Endothelial cell of umbilical vein (primary cell): Measurements from ENCODE around the gene KIF6. TPM values are rescaled to one million over a fixed set of nuclear protein-coding genes. Genes with fewer than 3 reads are reported as not detected.

ENCODE experiments used
- BruUV-seq: library from RNA; stranded (reverse); fragments of 400-500 nt; replicated peaks from 2 replicates; lab custom pipeline; 2021; lab: Mats Ljungman, UMichigan
- CTCF ChIA-PET: fragments of 300-600, 350-600 bp; sonication (Branson Sonifier 250); formaldehyde crosslinking; loops from one replicate; lab custom pipeline; 2021; ENCODE audit warnings: antibody characterized with exemption, inconsistent platforms; lab: Charles Lee
- POLR2A ChIA-PET: fragments of 300-600, 350-600 bp; sonication (Branson Sonifier 250); formaldehyde crosslinking; loops from one replicate; lab custom pipeline; 2021; ENCODE audit warnings: antibody characterized with exemption, inconsistent platforms; lab: Charles Lee
- DNase-seq: peaks from one replicate; pipeline ENCODE4 v3.0.0-alpha.2; 2011; ENCODE audit warnings: low read depth, low spot score
- FAIRE-seq: peaks from 2 replicates; lab custom pipeline; 2011; peaks lifted over from hg19 to GRCh38; lab: Jason Lieb, UNC
- H2AFZ ChIP-seq: 2 replicates; pipeline ENCODE4 v1.6.0; 2012; ENCODE audit warnings: low read depth, low read length, control low read depth, inconsistent platforms
- H3K27ac ChIP-seq: 2 replicates; pipeline ENCODE4 v1.5.1; 2011; ENCODE audit warnings: low read depth, mild to moderate bottlenecking, control low read depth, low read length, moderate library complexity; ENCODE audit not compliant: insufficient read depth
- H3K27me3 ChIP-seq, 2 experiments: 2 replicates each; pipeline versions ENCODE4 v1.6.0 to v1.6.1; 2011; ENCODE audit warnings: low read length in 2 of 2, mixed read lengths in 1 of 2; ENCODE audit not compliant: control insufficient read depth in 2 of 2, insufficient read depth in 2 of 2
- H3K36me3 ChIP-seq, 2 experiments: 2 replicates in 1 of 2; 3 replicates in 1 of 2; pipeline ENCODE4 v1.5.1; 2011; ENCODE audit warnings: low read length in 2 of 2, mild to moderate bottlenecking in 1 of 2, moderate library complexity in 1 of 2; ENCODE audit not compliant: control insufficient read depth in 2 of 2, insufficient read depth in 2 of 2; ENCODE audit errors: extremely low read depth in 1 of 2
- H3K4me1 ChIP-seq: 3 replicates; pipeline ENCODE4 v1.5.1; 2011; ENCODE audit warnings: mild to moderate bottlenecking, low read length; ENCODE audit not compliant: control insufficient read depth, insufficient read depth; ENCODE audit errors: extremely low read depth
- H3K4me2 ChIP-seq: 2 replicates; pipeline ENCODE4 v1.6.1; 2011; ENCODE audit warnings: low read length, control low read depth, mixed read lengths; ENCODE audit not compliant: insufficient read depth
- H3K4me3 ChIP-seq, 3 experiments: fragments of 200-600 bp in 1 of 3; sonication (generic), shearing (Covaris generic) in 1 of 3; replicated peaks in 1 of 3; 2 replicates each; pipeline ENCODE4 v1.5.1; 2011 to 2016; ENCODE audit warnings: control low read depth in 3 of 3, low read length in 3 of 3, mild to moderate bottlenecking in 2 of 3, inconsistent platforms in 1 of 3, low read depth in 1 of 3, moderate library complexity in 1 of 3; ENCODE audit not compliant: insufficient read depth in 1 of 3
- H3K79me2 ChIP-seq: 2 replicates; pipeline ENCODE4 v1.6.0; 2012; ENCODE audit warnings: low read length, inconsistent platforms; ENCODE audit not compliant: control insufficient read depth, insufficient read depth
- H3K9ac ChIP-seq: replicated peaks from 2 replicates; pipeline ENCODE3; 2011; ENCODE audit warnings: low read length, control low read depth; ENCODE audit not compliant: insufficient read depth; ENCODE audit errors: extremely low read depth
- H3K9me1 ChIP-seq: replicated peaks from 3 replicates; pipeline ENCODE4 v1.6.0; 2011; ENCODE audit warnings: mild to moderate bottlenecking, low read length; ENCODE audit not compliant: control insufficient read depth, insufficient read depth; ENCODE audit errors: extremely low read depth
- H3K9me3 ChIP-seq: replicated peaks from 2 replicates; pipeline ENCODE4 v1.5.1; 2012; ENCODE audit warnings: low read length, inconsistent platforms; ENCODE audit not compliant: control insufficient read depth, insufficient read depth
- H4K20me1 ChIP-seq: replicated peaks from 2 replicates; pipeline ENCODE3; 2011; ENCODE audit warnings: mild to moderate bottlenecking, low read length; ENCODE audit not compliant: control insufficient read depth, insufficient read depth; ENCODE audit errors: extremely low read depth
- CTCF ChIP-seq, 2 donors: IDR thresholded peaks; 1 replicate in 1 of 2; 2 replicates in 1 of 2; pipeline ENCODE4 v1.5.1; 2011; ENCODE audit warnings: low read length in 2 of 2, mild to moderate bottlenecking in 2 of 2, moderate library complexity in 2 of 2, control low read depth in 1 of 2, inconsistent platforms in 1 of 2, low read depth in 1 of 2; ENCODE audit not compliant: insufficient read depth in 1 of 2; ENCODE audit errors: extremely low read depth in 1 of 2
- EZH2 ChIP-seq: IDR thresholded peaks from 2 replicates; pipeline ENCODE4 v1.6.1; 2012; ENCODE audit warnings: borderline replicate concordance, low read depth, mild to moderate bottlenecking, moderate library complexity, low read length, inconsistent platforms; ENCODE audit not compliant: severe bottlenecking
- FOS ChIP-seq: IDR thresholded peaks from 2 replicates; pipeline ENCODE4 v1.6.1; 2011; ENCODE audit warnings: mild to moderate bottlenecking, low read length, moderate library complexity, borderline replicate concordance; ENCODE audit not compliant: insufficient read depth
- GATA2 ChIP-seq: IDR thresholded peaks from 2 replicates; pipeline ENCODE4 v1.7.0; 2011; ENCODE audit warnings: low read depth, mild to moderate bottlenecking, moderate library complexity, mixed read lengths, low read length; ENCODE audit not compliant: insufficient read length, insufficient read depth
- JUN ChIP-seq: IDR thresholded peaks from 2 replicates; pipeline ENCODE4 v1.6.1; 2011; ENCODE audit warnings: borderline replicate concordance, low read depth; ENCODE audit not compliant: insufficient read length, insufficient read depth
- MYC ChIP-seq: IDR thresholded peaks from one replicate; pipeline ENCODE4 v1.6.1; 2011; ENCODE audit warnings: mild to moderate bottlenecking, low read depth, low read length
- POLR2A ChIP-seq: IDR thresholded peaks from 2 replicates; pipeline ENCODE4 v1.6.1; 2012; ENCODE audit warnings: low read depth, mild to moderate bottlenecking, control low read depth, low read length
- POLR2AphosphoS5 ChIP-seq: IDR thresholded peaks from 2 replicates; pipeline ENCODE4 v1.6.1; 2012; ENCODE audit warnings: low read depth, mild to moderate bottlenecking, control low read depth, low read length, moderate library complexity; ENCODE audit not compliant: insufficient read depth
- dilution Hi-C: fragments of 300-500 bp; cut with MboI; formaldehyde crosslinking; loops from one replicate; pipeline ENCODE4 v1.15.0; 2019; ENCODE audit warnings: low sequenced_read_pairs; ENCODE audit not compliant: extremely low pct_ligation_motif_present
- intact Hi-C: fragments of 100-400 bp; cut with micrococcal nuclease; formaldehyde crosslinking; loops from one replicate; pipeline ENCODE4 v1.10.0; 2022
- polyA plus RNA-seq, 4 experiments: library from polyadenylated mRNA; depleted of rRNA in 3 of 4; stranded (reverse) in 3 of 4; unstranded in 1 of 4; fragments of >200 nt; gene quantifications; 2 replicates each; pipeline versions ENCODE4 v1.2.1 to v1.2.3, GENCODE V29; 2011 to 2012; ENCODE audit warnings: missing spikeins in 1 of 4
- total RNA-seq: library from RNA; stranded (reverse); gene quantifications from 2 replicates; pipeline ENCODE4 v1.2.3, GENCODE V29; 2021
- TF ChIP-seq, protein P1 (sequence below): IDR thresholded peaks from 2 replicates; pipeline ENCODE4 v1.6.1; 2011; ENCODE audit not compliant: insufficient read depth, insufficient read length

KIF6 gene
- total and polyA plus RNA-seq, 2 donors (not counting 3 experiments of a cell fraction or from before 2014, with no cell fraction given), result not detected

DNA sequence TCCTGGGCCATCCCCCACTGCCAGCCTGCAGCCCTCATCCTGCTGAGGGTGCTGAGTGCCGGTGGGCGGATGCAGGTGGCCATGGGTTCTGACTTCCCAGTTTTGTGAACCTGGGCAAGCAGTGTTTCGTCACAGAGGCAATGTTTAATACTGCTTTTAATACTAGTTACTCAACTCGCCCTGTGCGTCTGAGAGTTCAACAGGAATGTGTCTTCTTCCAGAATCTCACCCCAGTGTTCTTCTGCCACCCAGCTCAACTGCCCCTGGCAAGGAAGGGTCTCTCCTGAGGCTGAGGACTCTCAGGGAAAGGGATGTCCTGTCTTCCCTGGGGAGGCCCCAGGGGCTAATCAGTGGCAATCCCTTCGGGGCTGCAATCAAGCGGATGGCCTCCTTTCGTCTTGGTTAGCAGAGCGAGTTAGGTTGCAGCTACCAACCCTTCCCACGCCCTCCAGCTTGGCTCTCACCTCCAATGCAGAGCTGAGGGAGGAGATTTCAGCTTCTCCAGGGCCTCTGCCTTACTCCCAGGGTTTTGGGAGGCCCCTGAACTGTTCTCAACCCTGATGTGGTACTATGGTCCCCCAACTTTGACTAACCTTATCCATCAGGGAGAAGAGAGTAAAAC lies 404.7 kb downstream of the KIF6 start:
- Histone ChIP-seq H3K4me1 (no peaks in the 10 kb centered on the region), H4K20me1 (no peaks in the 10 kb centered on the region), H3K79me2 (no peaks in the 10 kb centered on the region), H3K4me2 (no peak overlapping the region), H3K36me3 (no peaks in the 10 kb centered on the region), H2AFZ (no peak overlapping the region), H3K9me1 (no peaks in the 10 kb centered on the region), H3K27me3 (no peaks in the 10 kb centered on the region), H3K9ac (no peak overlapping the region), H3K4me3 (no peak overlapping the region), H3K27ac (no peak overlapping the region), H3K9me3 (no peaks in the 10 kb centered on the region)
- CTCF ChIA-PET, result interaction anchor here (1.4 kb wide), 1 partner anchor 18 kb away, joined by 4 read pairs; no protein-coding TSS in a partner anchor
- DNase-seq (no peak), FAIRE-seq (no peak)
- dilution Hi-C loops, result no loop called here
- intact Hi-C loops, result no loop called here
- POLR2A ChIA-PET, result no interaction called here
- no TSS peak for BruUV-seq
- TF ChIP-seq, protein P1, sequence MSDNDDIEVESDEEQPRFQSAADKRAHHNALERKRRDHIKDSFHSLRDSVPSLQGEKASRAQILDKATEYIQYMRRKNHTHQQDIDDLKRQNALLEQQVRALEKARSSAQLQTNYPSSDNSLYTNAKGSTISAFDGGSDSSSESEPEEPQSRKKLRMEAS, result no peak
- no peak for TF ChIP-seq GATA2
- no peak for TF ChIP-seq CTCF (IDR thresholded peaks at IDR 0.05; ENCODE audit: extremely low read depth in 1 of 2, insufficient read depth in 1 of 2, low read depth in 1 of 2, low read length in 2 of 2)
- no peak for TF ChIP-seq POLR2A
- TF ChIP-seq POLR2AphosphoS5, result no peak
- no peak for TF ChIP-seq EZH2
- no peak for TF ChIP-seq FOS
- no peak for TF ChIP-seq JUN
- no peak for TF ChIP-seq MYC
